CD4-positive, alpha-beta memory T cell (primary cell): ENCODE measurements around the gene KIAA1549. TPM values are rescaled to one million over a fixed set of nuclear protein-coding genes. Genes with fewer than 3 reads are reported as not detected.
"Not testable (repeated sequence)": the region's sequence is repeated elsewhere in the genome, so short reads cannot be mapped to it uniquely, and the experiment has no call there.

Source experiments
- CTCF ChIA-PET: fragments of 350-600 bp; sonication (Branson Sonifier 250); formaldehyde crosslinking; loops from one replicate; lab custom pipeline; 2021; ENCODE audit warnings: inconsistent platforms; ENCODE audit not compliant: partially characterized antibody; lab: Charles Lee
- POLR2A ChIA-PET: fragments of 350-600 bp; sonication (Branson Sonifier 250); formaldehyde crosslinking; loops from one replicate; lab custom pipeline; 2021; ENCODE audit not compliant: partially characterized antibody; lab: Charles Lee
- DNase-seq, 5 donors: peaks; one replicate each; pipeline versions ENCODE4 v3.0.0 to v3.0.0-alpha.2; 2020 to 2022; ENCODE audit warnings: mixed read lengths in 1 of 5
- H3K27ac ChIP-seq: one replicate; pipeline ENCODE4 v1.7.0; 2013; ENCODE audit warnings: low read depth, low read length
- H3K27me3 ChIP-seq: 2 replicates; pipeline ENCODE4 v1.7.0; 2013; ENCODE audit warnings: mild to moderate bottlenecking, low read length, moderate library complexity; ENCODE audit not compliant: insufficient read depth
- H3K36me3 ChIP-seq: 2 replicates; pipeline ENCODE4 v1.7.0; 2013; ENCODE audit warnings: mild to moderate bottlenecking, low read length, moderate library complexity; ENCODE audit not compliant: insufficient read depth
- H3K4me1 ChIP-seq: 2 replicates; pipeline ENCODE4 v1.7.0; 2013; ENCODE audit warnings: mild to moderate bottlenecking, low read length, moderate library complexity; ENCODE audit not compliant: insufficient read depth
- H3K4me3 ChIP-seq, 2 donors: one replicate each; pipeline ENCODE4 v1.7.0; 2013; ENCODE audit warnings: low read length in 2 of 2, mild to moderate bottlenecking in 1 of 2
- H3K9me3 ChIP-seq, 2 donors: one replicate each; pipeline ENCODE4 v1.7.0; 2013; ENCODE audit warnings: low read length in 2 of 2, control low read depth in 1 of 2; ENCODE audit not compliant: control insufficient read depth in 1 of 2
- H3K27ac Mint-ChIP-seq, 7 donors: one replicate each; pipeline ENCODE4 v1.8.0; 2020 to 2021; ENCODE audit warnings: mixed read lengths in 7 of 7, mild to moderate bottlenecking in 6 of 7, inconsistent platforms in 3 of 7, moderate library complexity in 3 of 7
- H3K27me3 Mint-ChIP-seq, 2 donors: one replicate each; pipeline ENCODE4 v1.8.0; 2020 to 2021; ENCODE audit warnings: mixed read lengths in 2 of 2
- H3K36me3 Mint-ChIP-seq, 2 donors: one replicate each; pipeline ENCODE4 v1.8.0; 2020 to 2021; ENCODE audit warnings: mixed read lengths in 2 of 2, inconsistent platforms in 1 of 2, mild to moderate bottlenecking in 1 of 2
- H3K4me1 Mint-ChIP-seq, 4 donors: one replicate each; pipeline ENCODE4 v1.8.0; 2020 to 2021; ENCODE audit warnings: mixed read lengths in 4 of 4, mild to moderate bottlenecking in 1 of 4
- H3K4me3 Mint-ChIP-seq, 8 donors: one replicate each; pipeline ENCODE4 v1.8.0; 2020 to 2021; ENCODE audit warnings: mixed read lengths in 8 of 8, mild to moderate bottlenecking in 7 of 8, moderate library complexity in 6 of 8, inconsistent platforms in 3 of 8
- H3K9me3 Mint-ChIP-seq, 8 donors: one replicate each; pipeline ENCODE4 v1.8.0; 2020 to 2021; ENCODE audit warnings: mixed read lengths in 8 of 8, mild to moderate bottlenecking in 5 of 8, inconsistent platforms in 3 of 8, moderate library complexity in 1 of 8
- intact Hi-C: fragments of 100-400 bp; cut with micrococcal nuclease; formaldehyde crosslinking; loops from one replicate; pipeline ENCODE4 v1.15.1; 2023
- polyA plus RNA-seq, 2 donors: library from polyadenylated mRNA; unstranded; fragments of 300-500 nt; fragmentation: Illumina TruSeq; gene quantifications; one replicate each; pipeline ENCODE4 v1.2.3, GENCODE V29; 2021
- total RNA-seq, 2 experiments: library from RNA; stranded (reverse); gene quantifications; one replicate each; pipeline ENCODE4 v1.2.3, GENCODE V29; 2021

The KIAA1549 gene
- total RNA-seq (under 1 TPM; 0.06 to 0.11 TPM), polyA plus RNA-seq (under 1 TPM in 1 of 2 donors, not detected in 1; 0.02 TPM)

DNA sequence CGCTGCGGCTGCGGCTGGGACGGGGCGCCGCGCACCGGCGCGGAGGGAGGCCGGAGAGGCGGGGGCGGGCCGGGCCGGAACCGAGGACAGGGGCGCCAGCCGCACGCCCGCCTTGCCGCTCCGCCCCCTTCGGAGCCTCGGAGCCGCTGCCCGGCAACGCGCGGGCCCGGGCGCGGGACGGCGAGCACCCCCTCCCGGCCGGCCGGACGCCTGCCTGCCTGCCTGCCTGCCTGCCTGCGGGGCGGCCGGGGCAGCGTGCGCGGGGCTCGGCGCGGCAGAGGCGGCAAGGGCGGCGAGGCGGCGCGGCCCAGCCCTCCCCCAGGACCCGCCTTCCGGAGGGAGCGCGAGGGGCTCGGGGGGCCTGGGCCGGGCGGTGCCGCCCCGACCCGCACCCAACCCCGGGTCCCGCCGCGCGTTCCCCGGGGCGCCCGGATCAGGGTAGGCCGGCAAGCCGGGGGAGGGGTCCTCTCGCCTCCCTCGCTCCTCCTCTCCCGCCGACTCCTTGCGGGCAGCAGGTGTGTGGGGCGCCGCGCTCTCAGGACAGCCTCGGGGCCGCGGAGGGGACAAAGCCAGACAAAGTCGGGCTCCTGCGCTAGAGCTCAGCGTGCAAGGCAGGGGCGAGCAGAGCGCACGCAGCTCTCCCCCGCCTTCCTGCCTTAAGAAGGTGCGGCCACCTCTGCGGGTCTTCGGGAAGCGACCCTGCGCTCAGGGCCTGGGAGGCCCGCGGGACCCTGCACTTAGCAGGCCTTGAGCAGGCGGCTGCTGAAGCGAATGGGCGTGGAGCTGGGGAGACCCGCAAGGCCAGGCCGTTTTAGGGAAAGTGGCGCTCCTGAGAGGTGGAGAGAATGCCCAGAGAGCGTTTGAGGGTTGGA lies at the start of gene KIAA1549:
Gene KIAA1549 (minus strand): TSS at position 58 of the 872 bp plus-strand sequence. CDS start 120 bp downstream, outside the sequence.
- H3K9me3 Mint-ChIP-seq = peaks cover 0 to 3% (median 0%) of the 10 kb centered on the region in 8 donors
- ChIA-PET POLR2A (interaction anchor here (3.9 kb wide), 1 partner anchor 95 kb away, joined by 17 read pairs; no protein-coding TSS in a partner anchor), CTCF (interaction anchor here (1.0 to 5.2 kb wide), 4 partner anchors 36 to 96 kb away, joined by 3 to 42 read pairs (median 4); no protein-coding TSS in a partner anchor)
- Histone ChIP-seq H3K27me3 (peaks cover 22% of the 10 kb centered on the region), H3K9me3 (no peaks in the 10 kb centered on the region), H3K4me1 (peaks cover 6% of the 10 kb centered on the region), H3K4me3 (peak within 1 kb of the TSS in 1 of 2 donors; percentile 43), H3K27ac (no peak within 1 kb of the TSS), H3K36me3 (no peaks in the 10 kb centered on the region)
- peak in 4 of 5 donors; percentile 29 to 41 (median 36) for DNase-seq
- peaks cover 0 to 1% of the 10 kb centered on the region in 2 donors for H3K36me3 Mint-ChIP-seq
- peaks cover 9 to 26% (median 12%) of the 10 kb centered on the region in 4 donors for H3K4me1 Mint-ChIP-seq
- H3K4me3 Mint-ChIP-seq = peak within 1 kb of the TSS; percentile 86 to 90 (median 89)
- peak within 1 kb of the TSS in 6 of 7 donors; percentile 30 to 86 (median 62) for H3K27ac Mint-ChIP-seq
- peaks cover 29 to 36% of the 10 kb centered on the region in 2 donors for H3K27me3 Mint-ChIP-seq
- intact Hi-C loops = loop anchor here (1.0 to 5.0 kb wide), 3 partner anchors 79 to 229 kb away; no protein-coding TSS in a partner anchor

DNA sequence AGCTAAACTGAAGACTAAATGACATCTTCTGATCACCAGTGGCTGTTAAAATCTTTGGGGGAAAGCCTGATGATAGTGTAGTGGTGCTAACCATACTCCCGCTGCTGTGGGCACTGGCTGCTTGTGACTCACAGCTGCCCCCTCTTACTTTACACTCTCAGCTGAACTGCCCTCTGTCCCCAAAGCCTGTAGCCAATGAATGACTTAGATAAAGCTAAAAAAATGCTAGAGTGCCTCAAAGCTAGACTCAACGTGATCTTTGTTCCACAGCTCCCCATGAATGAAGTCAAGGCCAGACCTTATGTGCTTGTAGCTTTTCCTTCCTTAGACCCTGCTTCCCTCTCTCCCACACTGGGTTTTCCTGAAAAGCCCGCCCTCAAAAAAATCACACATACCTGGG lies 48.2 kb upstream of the KIAA1549 start:
- H3K4me1 Mint-ChIP-seq = peaks cover 7 to 9% (median 7%) of the 10 kb centered on the region in 4 donors
- Histone ChIP-seq H3K36me3 (no peaks in the 10 kb centered on the region), H3K4me1 (peaks cover 8% of the 10 kb centered on the region), H3K9me3 (no peaks in the 10 kb centered on the region), H3K4me3 (no peak overlapping the region), H3K27me3 (no peaks in the 10 kb centered on the region), H3K27ac (no peak overlapping the region)
- no peaks in the 10 kb centered on the region for H3K36me3 Mint-ChIP-seq
- no peaks in the 10 kb centered on the region for H3K27me3 Mint-ChIP-seq
- no peak overlapping the region for H3K4me3 Mint-ChIP-seq
- H3K27ac Mint-ChIP-seq = no peak overlapping the region
- ChIA-PET POLR2A (no interaction called here), CTCF (interaction anchor here (1.3 to 2.8 kb wide), 3 partner anchors 12 to 143 kb away, joined by 4 to 17 read pairs (median 6); no protein-coding TSS in a partner anchor)
- DNase-seq = no peak
- no peaks in the 10 kb centered on the region for H3K9me3 Mint-ChIP-seq
- intact Hi-C loops = no loop called here

DNA sequence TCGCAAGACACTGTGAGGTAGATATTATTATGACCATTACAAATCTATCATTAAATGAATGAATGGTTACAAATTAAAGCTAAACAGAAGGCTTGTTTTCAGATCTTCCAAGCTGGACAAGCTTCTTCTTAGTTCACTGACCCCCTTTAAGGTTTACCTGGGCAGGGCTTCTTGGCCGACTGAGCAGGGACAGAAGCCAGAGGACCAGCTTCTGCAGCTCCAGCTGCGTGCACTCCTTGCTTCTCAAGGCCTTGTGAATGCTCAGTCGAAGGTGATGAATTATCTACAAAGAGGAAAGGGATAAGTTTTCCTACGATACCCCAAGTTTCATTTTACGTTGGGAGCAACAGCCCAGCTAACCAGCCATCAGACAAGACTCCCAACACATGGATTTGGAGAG lies 45.4 kb upstream of the KIAA1549 start:
- H3K4me3 ChIP-seq = no peak overlapping the region
- Mint-ChIP-seq H3K27ac (peak overlapping the region in 1 of 7 donors; percentile 3), H3K4me1 (no peaks in the 10 kb centered on the region), H3K9me3 (no peaks in the 10 kb centered on the region), H3K4me3 (no peak overlapping the region), H3K36me3 (no peaks in the 10 kb centered on the region), H3K27me3 (no peaks in the 10 kb centered on the region)
- no peaks in the 10 kb centered on the region for H3K9me3 ChIP-seq
- ChIA-PET POLR2A (interaction anchor here (1.5 to 1.6 kb wide), 2 partner anchors 9 to 16 kb away, joined by 4 to 5 read pairs; no protein-coding TSS in a partner anchor), CTCF (interaction anchor here (1.6 to 2.9 kb wide), 2 partner anchors 7 to 9 kb away, joined by 10 read pairs; no protein-coding TSS in a partner anchor)
- H3K27ac ChIP-seq = no peak overlapping the region
- intact Hi-C loops = no loop called here
- H3K36me3 ChIP-seq = no peaks in the 10 kb centered on the region
- no peaks in the 10 kb centered on the region for H3K4me1 ChIP-seq
- no peak for DNase-seq
- H3K27me3 ChIP-seq = no peaks in the 10 kb centered on the region

DNA sequence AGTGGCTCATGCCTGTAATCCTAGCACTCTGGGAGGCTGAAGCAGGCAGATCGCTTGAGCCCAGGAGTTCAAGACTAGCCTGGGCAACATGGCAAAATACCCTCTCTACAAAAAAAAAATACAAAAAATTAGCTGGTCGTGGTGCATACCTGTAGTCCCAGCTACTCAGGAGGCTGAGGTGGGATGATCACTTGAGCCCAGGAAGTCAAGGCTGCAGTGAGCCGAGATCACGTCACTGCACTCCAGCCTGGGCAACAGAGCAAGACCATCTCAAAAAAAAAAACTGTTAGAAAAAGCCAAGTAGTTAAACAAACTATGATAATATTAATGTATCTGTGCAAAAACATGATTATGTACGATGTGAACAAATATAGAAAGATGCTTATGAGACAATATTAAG lies 44.7 kb upstream of the KIAA1549 start:
- POLR2A ChIA-PET = interaction anchor here (0.6 to 1.6 kb wide), 3 partner anchors 9 to 58 kb away, joined by 3 to 5 read pairs (median 4); no protein-coding TSS in a partner anchor
- H3K4me3 Mint-ChIP-seq, H3K36me3 ChIP-seq, H3K4me1 Mint-ChIP-seq, H3K27me3 ChIP-seq, H3K4me3 ChIP-seq, H3K36me3 Mint-ChIP-seq, H3K27ac ChIP-seq, H3K27ac Mint-ChIP-seq, DNase-seq, H3K9me3 Mint-ChIP-seq, H3K4me1 ChIP-seq, intact Hi-C loops, H3K9me3 ChIP-seq, H3K27me3 Mint-ChIP-seq: not testable (repeated sequence)
- CTCF ChIA-PET = interaction anchor here (1.6 to 2.9 kb wide), 2 partner anchors 8 kb away, joined by 10 read pairs; no protein-coding TSS in a partner anchor

DNA sequence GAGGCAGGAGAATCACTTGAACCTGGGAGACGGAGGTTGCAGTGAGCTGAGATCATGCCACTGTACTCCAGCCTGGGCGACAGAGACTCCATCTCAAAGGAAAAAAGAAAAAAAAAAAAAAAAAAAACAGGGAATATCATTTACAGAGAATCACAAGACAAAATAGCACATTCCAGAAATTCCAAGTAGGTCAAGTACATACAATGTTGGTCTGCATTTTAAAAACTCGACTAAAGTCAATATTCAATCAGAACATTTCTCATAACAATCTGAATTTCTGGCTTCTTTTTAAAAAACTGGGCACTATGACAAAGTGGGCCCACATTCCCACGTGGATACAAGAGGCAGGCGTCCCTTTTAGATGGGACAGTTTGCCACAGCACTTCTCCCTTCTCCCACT lies 41.9 kb upstream of the KIAA1549 start:
- POLR2A ChIA-PET = no interaction called here
- DNase-seq = no peak
- H3K27ac Mint-ChIP-seq = peak overlapping the region in 1 of 7 donors; percentile 3
- Histone ChIP-seq H3K4me1 (no peaks in the 10 kb centered on the region), H3K9me3 (no peaks in the 10 kb centered on the region), H3K4me3 (no peak overlapping the region), H3K27ac (no peak overlapping the region), H3K36me3 (no peaks in the 10 kb centered on the region), H3K27me3 (no peaks in the 10 kb centered on the region)
- H3K4me3 Mint-ChIP-seq = no peak overlapping the region
- intact Hi-C loops = no loop called here
- peaks cover 0 to 3% (median 0%) of the 10 kb centered on the region in 4 donors for H3K4me1 Mint-ChIP-seq
- H3K36me3 Mint-ChIP-seq = no peaks in the 10 kb centered on the region
- no peaks in the 10 kb centered on the region for H3K27me3 Mint-ChIP-seq
- CTCF ChIA-PET = interaction anchor here (1.4 to 9.6 kb wide), 2 partner anchors 14 to 50 kb away, joined by 4 to 140 read pairs; no protein-coding TSS in a partner anchor
- H3K9me3 Mint-ChIP-seq = no peaks in the 10 kb centered on the region

DNA sequence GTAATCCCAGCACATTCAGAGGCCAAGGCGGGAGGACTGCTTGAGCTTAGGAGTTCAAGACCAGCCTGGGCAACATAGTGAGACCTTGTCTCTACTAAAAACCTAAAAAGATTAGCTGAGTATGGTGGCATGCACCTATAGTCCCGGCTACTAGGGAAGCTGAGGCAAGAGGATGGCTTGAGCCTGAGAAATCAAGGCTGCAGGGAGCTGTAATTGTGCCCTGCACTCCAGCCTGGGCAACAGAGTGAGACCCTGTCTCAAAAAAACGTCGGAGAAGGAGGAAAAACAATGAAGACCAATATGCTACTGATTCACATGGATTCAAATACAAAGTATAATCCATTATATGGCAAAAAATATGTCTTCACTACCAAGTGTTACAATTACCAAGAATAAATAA lies 41.1 kb upstream of the KIAA1549 start:
- Histone ChIP-seq H3K9me3 (no peaks in the 10 kb centered on the region), H3K4me3 (no peak overlapping the region), H3K36me3 (no peaks in the 10 kb centered on the region), H3K27me3 (no peaks in the 10 kb centered on the region), H3K27ac (no peak overlapping the region), H3K4me1 (no peaks in the 10 kb centered on the region)
- H3K36me3 Mint-ChIP-seq = no peaks in the 10 kb centered on the region
- ChIA-PET POLR2A (no interaction called here), CTCF (interaction anchor here (0.6 to 9.6 kb wide), 4 partner anchors 15 to 106 kb away, joined by 3 to 140 read pairs (median 4); no protein-coding TSS in a partner anchor)
- intact Hi-C loops = no loop called here
- no peak overlapping the region for H3K27ac Mint-ChIP-seq
- H3K27me3 Mint-ChIP-seq = no peaks in the 10 kb centered on the region
- H3K4me3 Mint-ChIP-seq = no peak overlapping the region
- no peaks in the 10 kb centered on the region for H3K9me3 Mint-ChIP-seq
- DNase-seq = no peak
- H3K4me1 Mint-ChIP-seq = peaks cover 0 to 7% (median under 1%) of the 10 kb centered on the region in 4 donors

DNA sequence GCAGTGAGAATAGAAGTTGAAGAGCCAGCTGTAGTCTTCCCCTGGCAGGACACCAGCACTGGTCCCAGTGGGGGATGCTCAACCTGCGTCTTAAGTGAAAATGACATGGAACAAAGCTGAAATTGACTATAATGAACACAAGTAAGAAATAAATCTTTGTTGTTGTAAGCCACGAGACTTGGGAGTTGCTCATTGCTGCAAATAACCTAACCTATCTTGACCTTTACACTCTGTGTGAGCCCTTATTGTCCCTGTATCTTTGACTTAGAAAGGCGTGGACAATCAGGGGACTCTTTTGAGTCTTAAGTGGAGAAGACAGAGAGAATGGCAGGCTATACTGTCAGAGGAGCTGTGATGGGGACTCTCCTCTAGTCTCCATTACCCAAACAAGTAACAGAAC lies 37.7 kb upstream of the KIAA1549 start:
- H3K36me3 Mint-ChIP-seq = no peaks in the 10 kb centered on the region
- CTCF ChIA-PET = interaction anchor here (1.3 to 9.6 kb wide), 11 partner anchors 19 to 132 kb away, joined by 4 to 140 read pairs (median 8); a partner anchor contains a TSS
- Histone ChIP-seq H3K4me3 (no peak overlapping the region), H3K9me3 (no peaks in the 10 kb centered on the region), H3K36me3 (no peaks in the 10 kb centered on the region), H3K27me3 (no peaks in the 10 kb centered on the region), H3K4me1 (no peaks in the 10 kb centered on the region), H3K27ac (no peak overlapping the region)
- H3K27me3 Mint-ChIP-seq = peaks cover 0 to 5% of the 10 kb centered on the region in 2 donors
- H3K27ac Mint-ChIP-seq = no peak overlapping the region
- no peak for DNase-seq
- H3K4me3 Mint-ChIP-seq = no peak overlapping the region
- POLR2A ChIA-PET = interaction anchor here (1.0 to 1.3 kb wide), 3 partner anchors 24 to 109 kb away, joined by 3 read pairs; no protein-coding TSS in a partner anchor
- peaks cover 0 to 12% (median 5%) of the 10 kb centered on the region in 4 donors for H3K4me1 Mint-ChIP-seq
- intact Hi-C loops = no loop called here
- no peaks in the 10 kb centered on the region for H3K9me3 Mint-ChIP-seq
